Chondrocyte (in vitro differentiated cells): ENCODE results near the gene HIBADH. TPM values are rescaled to one million over a fixed set of nuclear protein-coding genes. Genes with fewer than 3 reads are reported as not detected.

Experiments
- DNase-seq: peaks from one replicate; pipeline ENCODE4 v3.0.0; 2021; ENCODE audit warnings: mixed read lengths, low spot score
- H3K27ac Mint-ChIP-seq: one replicate; pipeline ENCODE4 v1.8.0; 2021; ENCODE audit warnings: mild to moderate bottlenecking, moderate library complexity, mixed read lengths; ENCODE audit not compliant: unreplicated experiment
- H3K27me3 Mint-ChIP-seq: 2 replicates; pipeline ENCODE4 v1.8.0; 2021; ENCODE audit warnings: low read depth, mixed read lengths
- H3K36me3 Mint-ChIP-seq: 2 replicates; pipeline ENCODE4 v1.8.0; 2021; ENCODE audit warnings: low read depth, mixed read lengths
- H3K4me1 Mint-ChIP-seq: 2 replicates; pipeline ENCODE4 v1.8.0; 2021; ENCODE audit warnings: low read depth, mild to moderate bottlenecking, mixed read lengths
- H3K4me3 Mint-ChIP-seq: one replicate; pipeline ENCODE4 v1.8.0; 2021; ENCODE audit warnings: mild to moderate bottlenecking, moderate library complexity, mixed read lengths; ENCODE audit not compliant: unreplicated experiment
- H3K9me3 Mint-ChIP-seq: 2 replicates; pipeline ENCODE4 v1.8.0; 2021; ENCODE audit warnings: low read depth, mixed read lengths
- total RNA-seq: library from RNA; stranded (reverse); gene quantifications from 3 replicates; pipeline ENCODE4 v1.2.1, GENCODE V29; 2021
- TF ChIP-seq, protein P1 (sequence below): fragments of 200-600 bp; sonication (generic); IDR thresholded peaks from 2 replicates; pipeline ENCODE4 v1.5.0; 2021; ENCODE audit warnings: antibody characterized with exemption, mild to moderate bottlenecking, moderate library complexity

HIBADH gene
- total RNA-seq, 1 donor from 2014 or later: 20.6 TPM

GRCh38 chr7:27527348-27527714 is 135.4 kb downstream of the HIBADH start:
- no peaks in the 10 kb centered on the region for H3K4me1 Mint-ChIP-seq
- H3K27ac Mint-ChIP-seq: no peak overlapping the region
- TF ChIP-seq, protein P1, sequence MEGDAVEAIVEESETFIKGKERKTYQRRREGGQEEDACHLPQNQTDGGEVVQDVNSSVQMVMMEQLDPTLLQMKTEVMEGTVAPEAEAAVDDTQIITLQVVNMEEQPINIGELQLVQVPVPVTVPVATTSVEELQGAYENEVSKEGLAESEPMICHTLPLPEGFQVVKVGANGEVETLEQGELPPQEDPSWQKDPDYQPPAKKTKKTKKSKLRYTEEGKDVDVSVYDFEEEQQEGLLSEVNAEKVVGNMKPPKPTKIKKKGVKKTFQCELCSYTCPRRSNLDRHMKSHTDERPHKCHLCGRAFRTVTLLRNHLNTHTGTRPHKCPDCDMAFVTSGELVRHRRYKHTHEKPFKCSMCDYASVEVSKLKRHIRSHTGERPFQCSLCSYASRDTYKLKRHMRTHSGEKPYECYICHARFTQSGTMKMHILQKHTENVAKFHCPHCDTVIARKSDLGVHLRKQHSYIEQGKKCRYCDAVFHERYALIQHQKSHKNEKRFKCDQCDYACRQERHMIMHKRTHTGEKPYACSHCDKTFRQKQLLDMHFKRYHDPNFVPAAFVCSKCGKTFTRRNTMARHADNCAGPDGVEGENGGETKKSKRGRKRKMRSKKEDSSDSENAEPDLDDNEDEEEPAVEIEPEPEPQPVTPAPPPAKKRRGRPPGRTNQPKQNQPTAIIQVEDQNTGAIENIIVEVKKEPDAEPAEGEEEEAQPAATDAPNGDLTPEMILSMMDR: no peak
- no peak for DNase-seq
- H3K9me3 Mint-ChIP-seq: peaks cover 23% of the 10 kb centered on the region
- H3K36me3 Mint-ChIP-seq: peaks cover 46% of the 10 kb centered on the region
- no peak overlapping the region for H3K4me3 Mint-ChIP-seq
- H3K27me3 Mint-ChIP-seq: no peaks in the 10 kb centered on the region

DNA sequence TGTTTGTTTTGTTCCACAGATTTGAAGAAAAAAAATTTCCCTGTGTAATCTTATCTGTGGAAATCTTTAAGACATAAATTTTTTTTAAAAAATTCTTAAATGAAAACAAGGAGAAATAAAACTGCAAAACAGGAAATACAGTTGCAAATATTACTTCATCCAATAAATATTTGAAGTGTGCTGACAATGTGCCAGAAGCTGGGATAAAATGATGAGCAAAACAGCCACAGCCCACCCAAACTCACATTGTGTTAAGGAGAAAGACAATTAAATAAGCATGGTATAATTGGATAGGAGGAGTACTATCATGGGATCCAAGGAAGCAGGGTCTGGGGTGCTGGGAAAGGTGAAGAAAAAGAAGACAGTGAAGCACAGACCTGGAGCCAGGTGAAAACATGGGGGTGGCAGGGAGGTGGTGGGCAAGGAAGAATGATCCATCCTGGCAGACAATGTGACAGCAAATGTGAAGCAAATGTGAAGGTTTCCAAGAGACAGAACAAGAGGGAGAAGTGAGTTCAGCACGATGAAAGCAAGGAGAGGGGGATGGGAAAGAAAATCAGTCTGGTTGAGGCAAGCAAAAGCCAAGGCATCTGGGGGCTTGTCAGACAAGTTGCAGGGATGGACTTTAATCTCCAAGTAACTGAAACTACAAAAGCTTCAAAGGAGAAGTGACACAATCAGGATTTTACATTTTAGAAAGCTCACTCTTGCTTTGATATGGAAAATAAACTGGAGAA is 135.9 kb downstream of the HIBADH start:
- TF ChIP-seq, protein P1: no peak
- DNase-seq: no peak
- H3K4me1 Mint-ChIP-seq: no peaks in the 10 kb centered on the region
- H3K27ac Mint-ChIP-seq: no peak overlapping the region
- no peak overlapping the region for H3K4me3 Mint-ChIP-seq
- H3K27me3 Mint-ChIP-seq: no peaks in the 10 kb centered on the region
- H3K36me3 Mint-ChIP-seq: peaks cover 46% of the 10 kb centered on the region
- peaks cover 23% of the 10 kb centered on the region for H3K9me3 Mint-ChIP-seq

- no peaks in the 10 kb centered on the region for H3K27me3 Mint-ChIP-seq
- H3K4me1 Mint-ChIP-seq: no peaks in the 10 kb centered on the region
- H3K4me3 Mint-ChIP-seq: no peak overlapping the region
- H3K36me3 Mint-ChIP-seq: peaks cover 45% of the 10 kb centered on the region
- no peak overlapping the region for H3K27ac Mint-ChIP-seq
- TF ChIP-seq, protein P1: no peak
- no peak for DNase-seq
- H3K9me3 Mint-ChIP-seq: peaks cover 23% of the 10 kb centered on the region
These were observed 136.6 kb downstream of the HIBADH start for GRCh38 chr7:27526131-27526530.

- H3K9me3 Mint-ChIP-seq: peaks cover 8% of the 10 kb centered on the region
These were observed 139.4 kb downstream of the HIBADH start for GRCh38 chr7:27523321-27523720.

DNA sequence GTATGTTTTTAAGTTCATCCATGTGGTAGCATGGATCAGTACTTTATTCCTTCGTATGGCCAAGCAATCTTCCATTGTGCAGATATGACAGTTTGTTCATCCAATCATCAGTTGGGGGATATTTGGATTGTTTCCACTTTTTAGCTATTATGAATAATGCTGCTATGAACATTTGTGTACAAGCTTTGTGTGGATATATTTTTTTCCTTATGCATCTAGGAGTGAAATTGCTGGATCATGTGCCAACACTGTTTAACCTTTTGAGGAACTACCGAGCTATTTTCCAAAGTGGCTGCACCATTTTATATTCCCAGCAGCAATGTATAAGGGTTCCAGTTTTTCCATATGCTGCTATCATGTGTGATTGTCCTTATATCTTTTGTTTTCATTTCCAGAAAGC is 140.1 kb downstream of the HIBADH start:
- H3K36me3 Mint-ChIP-seq: peaks cover 26% of the 10 kb centered on the region
- no peak overlapping the region for H3K27ac Mint-ChIP-seq
- peaks cover 5% of the 10 kb centered on the region for H3K9me3 Mint-ChIP-seq
- H3K4me1 Mint-ChIP-seq: no peaks in the 10 kb centered on the region
- no peak for DNase-seq
- TF ChIP-seq, protein P1: no peak
- no peak overlapping the region for H3K4me3 Mint-ChIP-seq
- H3K27me3 Mint-ChIP-seq: no peaks in the 10 kb centered on the region

More at GRCh38 chr7:27523321-27523720, 139.4 kb downstream of the HIBADH start:
- H3K36me3 Mint-ChIP-seq: peaks cover 30% of the 10 kb centered on the region
- no peaks in the 10 kb centered on the region for H3K27me3 Mint-ChIP-seq
- DNase-seq: no peak
- TF ChIP-seq, protein P1: no peak
- no peak overlapping the region for H3K4me3 Mint-ChIP-seq
- no peaks in the 10 kb centered on the region for H3K4me1 Mint-ChIP-seq
- H3K27ac Mint-ChIP-seq: no peak overlapping the region
